GM21515 (cell line): ENCODE data around the gene DHRS2.
"Not testable (repeated sequence)": the region's sequence is repeated elsewhere in the genome, so short reads cannot be mapped to it uniquely, and the experiment has no call there.

Experiments used
- ATAC-seq: cut with Tn5 transposase; IDR thresholded peaks from one replicate; pipeline ENCODE4 v1.9.1; 2021; ENCODE audit not compliant: unreplicated experiment

DHRS2 gene

GRCh38 chr14:23632461-23633159 is 3.6 kb upstream of the DHRS2 start:
- no peak for ATAC-seq

GRCh38 chr14:23633160-23633701 is 2.9 kb upstream of the DHRS2 start:
- ATAC-seq: no peak

- not testable (repeated sequence) for ATAC-seq
These were observed 1.3 kb upstream of the DHRS2 start for GRCh38 chr14:23634698-23635412.

GRCh38 chr14:23637312-23637654 is 1.1 kb downstream of the DHRS2 start:
- not testable (repeated sequence) for ATAC-seq

DNA sequence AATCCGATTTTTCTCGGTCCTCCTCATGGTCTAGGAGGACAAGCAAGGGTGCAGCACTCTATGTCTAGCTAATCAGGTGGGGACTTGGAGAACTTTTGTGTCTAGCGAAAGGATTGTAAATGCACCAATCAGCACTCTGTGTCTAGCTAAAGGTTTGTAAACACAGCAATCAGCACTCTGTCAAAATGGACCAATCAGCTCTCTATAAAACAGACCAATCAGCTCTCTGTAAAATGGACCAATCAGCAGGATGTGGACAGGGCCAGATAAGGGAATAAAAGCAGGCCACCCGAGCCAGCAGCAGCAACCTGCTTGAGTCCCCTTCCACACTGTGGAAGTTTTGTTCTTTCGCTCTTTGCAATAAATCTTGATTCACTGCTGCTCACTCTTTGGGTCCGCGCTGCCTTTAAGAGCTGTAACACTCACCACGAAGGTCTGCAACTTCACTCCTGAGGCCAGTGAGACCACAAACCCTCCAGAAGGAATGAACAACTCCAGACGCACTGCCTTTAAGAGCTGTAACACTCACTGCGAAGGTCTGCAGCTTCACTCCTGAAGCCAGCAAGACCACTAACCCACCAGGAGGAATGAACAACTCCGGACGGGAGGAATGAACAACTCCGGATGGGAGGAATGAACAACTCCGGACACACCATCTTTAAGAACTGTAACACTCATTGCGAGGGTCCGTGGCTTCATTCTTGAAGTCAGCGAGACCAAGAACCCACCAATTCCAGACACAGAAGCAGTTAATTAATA is 1.7 kb downstream of the DHRS2 start:
- ATAC-seq: not testable (repeated sequence)

DNA sequence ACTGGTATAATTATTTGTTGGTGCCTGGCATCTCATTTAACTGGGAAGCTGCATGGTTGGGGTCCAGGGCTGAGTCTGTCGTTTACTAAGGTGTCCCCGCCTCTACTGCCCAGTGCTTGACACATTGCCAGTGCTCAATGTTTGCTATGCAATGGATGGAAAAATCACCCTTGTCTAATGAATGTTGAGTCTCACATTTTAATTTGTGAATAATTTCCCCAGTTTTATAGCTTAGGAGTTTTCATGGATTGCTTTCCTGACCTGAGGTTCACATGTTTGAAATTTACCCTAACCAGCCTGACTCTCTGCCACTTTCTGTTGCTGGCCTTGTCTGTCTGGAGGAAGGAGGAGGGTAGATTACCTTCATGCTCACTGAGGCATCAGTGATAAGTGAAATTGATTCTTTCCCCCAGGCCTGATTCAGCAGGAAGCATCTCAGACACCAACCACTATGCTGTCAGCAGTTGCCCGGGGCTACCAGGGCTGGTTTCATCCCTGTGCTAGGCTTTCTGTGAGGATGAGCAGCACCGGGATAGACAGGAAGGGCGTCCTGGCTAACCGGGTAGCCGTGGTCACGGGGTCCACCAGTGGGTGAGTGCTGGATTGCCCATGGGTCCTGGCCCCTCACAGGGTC is 2.4 kb downstream of the DHRS2 start:
- ATAC-seq: no peak

DNA sequence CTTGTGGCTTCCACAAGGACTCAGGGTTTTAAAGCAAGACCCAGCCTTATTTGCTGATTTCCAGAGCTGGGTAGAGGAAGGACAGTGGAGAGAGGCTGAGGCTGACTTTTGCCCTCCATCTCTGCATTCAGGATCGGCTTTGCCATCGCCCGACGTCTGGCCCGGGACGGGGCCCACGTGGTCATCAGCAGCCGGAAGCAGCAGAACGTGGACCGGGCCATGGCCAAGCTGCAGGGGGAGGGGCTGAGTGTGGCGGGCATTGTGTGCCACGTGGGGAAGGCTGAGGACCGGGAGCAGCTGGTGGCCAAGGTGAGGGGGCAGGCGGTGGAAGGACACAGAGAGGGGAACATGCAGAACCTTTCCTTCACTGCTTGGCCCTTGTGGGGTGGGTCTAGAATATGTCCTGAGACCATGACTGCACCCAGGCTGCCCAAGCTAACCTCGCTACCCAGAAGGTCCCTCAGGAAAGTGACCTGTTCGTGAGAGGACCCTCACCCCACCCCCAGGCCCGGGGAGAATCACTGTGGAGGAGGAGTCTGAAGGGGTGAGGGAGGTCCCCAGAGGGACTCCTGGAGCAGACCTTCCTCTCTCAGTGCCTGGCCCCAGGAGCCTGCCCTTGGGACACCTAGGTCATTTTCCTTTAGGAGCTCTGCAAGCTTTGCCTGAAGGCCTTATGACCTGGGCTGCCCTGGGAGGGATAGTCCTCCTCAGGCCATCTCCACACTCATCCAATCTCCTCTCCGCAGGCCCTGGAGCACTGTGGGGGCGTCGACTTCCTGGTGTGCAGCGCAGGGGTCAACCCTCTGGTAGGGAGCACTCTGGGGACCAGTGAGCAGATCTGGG is 3.1 kb downstream of the DHRS2 start:
- no peak for ATAC-seq

DNA sequence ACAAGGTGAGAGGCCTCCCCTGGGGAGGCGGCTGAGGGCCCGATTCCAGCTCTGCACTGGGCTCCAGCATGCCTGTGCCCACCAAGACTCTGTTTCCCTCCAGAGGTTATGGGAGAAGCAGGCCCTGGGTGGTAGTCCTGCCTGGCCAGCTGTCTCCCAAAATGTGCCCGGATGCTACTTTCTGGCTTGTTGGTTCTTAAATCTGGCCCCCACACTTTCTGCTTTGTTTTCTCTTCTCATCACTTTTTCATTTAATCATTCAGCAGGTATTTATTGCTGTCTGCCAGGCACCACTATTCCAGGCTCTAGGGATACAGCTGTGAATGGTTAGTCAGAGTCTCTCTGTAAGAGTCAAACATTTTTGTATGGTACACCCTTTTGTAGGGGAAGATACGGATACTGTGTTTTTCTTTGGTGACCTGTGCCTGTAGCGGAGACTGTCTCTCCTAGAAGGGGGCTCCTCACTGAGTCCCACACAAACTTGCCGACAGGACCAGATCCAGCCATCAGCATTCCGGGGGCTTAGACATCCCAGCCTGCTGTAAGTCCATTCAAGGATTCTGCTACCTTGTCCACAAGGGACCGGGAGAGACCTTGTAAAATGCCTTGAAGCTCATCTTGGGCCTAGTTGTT is 3.8 kb downstream of the DHRS2 start:
- no peak for ATAC-seq

DNA sequence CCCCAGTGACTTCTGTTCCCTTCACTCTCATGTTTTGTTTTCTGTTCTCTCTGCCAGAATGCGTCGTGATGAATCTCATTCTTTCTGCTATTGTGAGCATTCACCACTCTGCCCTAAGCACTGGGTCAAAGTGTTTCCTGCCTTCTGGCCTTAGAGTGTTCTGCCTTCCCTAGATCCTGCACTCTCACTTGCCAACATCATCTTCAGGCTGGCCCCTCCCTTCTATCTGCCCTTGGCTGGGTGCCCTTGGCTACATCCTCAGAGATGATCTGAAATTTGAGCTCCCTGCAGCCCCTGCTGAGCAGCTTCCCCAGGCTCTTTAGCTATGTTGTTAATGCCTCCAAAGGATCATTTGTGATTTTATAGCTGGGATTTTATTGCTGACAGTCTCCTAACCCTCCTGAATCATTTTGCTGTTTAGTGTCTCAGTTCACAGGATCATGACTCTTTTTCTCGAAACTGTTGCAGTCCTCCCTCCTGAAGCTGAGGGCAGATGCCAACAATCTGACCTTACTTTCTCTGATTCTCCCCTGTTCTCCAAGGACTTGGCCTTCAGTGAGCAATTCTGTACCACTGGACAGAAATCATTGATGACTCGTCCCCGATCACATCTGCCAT is 4.5 kb downstream of the DHRS2 start:
- ATAC-seq: no peak

GRCh38 chr14:23641180-23641914 is 5.2 kb downstream of the DHRS2 start:
- ATAC-seq: no peak

DNA sequence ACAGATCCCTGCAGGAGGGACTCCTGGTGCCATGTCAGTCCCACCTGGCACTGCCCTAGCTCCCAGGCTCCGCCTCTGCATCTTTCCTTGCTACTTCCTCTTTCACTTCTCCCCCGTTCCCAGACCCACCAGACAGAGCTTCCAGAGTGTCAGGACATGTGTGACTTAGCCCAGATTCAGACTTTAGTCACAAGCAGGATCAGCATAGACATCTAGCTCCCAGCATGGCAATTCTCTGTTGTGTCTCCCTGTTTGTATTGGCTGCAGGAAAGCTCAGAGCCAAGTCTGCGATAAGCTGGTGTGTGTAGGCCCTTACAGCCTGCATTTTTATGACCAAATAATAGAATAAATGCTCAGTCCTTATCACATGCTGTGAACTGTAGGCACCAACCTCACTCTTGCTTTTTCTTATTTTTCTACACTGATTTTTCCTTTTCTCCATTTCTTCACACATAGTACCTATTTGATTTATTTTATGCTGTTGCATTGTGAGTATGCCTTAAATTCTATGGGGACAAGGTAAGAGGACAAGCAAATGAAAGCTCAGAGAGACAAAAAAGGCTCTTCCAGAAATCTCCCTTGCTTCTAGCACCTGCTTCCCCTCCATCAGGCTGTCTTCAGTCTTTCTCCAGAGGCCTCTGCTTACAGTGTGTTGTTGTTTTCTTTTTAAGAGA is 5.9 kb downstream of the DHRS2 start:
- no peak for ATAC-seq

DNA sequence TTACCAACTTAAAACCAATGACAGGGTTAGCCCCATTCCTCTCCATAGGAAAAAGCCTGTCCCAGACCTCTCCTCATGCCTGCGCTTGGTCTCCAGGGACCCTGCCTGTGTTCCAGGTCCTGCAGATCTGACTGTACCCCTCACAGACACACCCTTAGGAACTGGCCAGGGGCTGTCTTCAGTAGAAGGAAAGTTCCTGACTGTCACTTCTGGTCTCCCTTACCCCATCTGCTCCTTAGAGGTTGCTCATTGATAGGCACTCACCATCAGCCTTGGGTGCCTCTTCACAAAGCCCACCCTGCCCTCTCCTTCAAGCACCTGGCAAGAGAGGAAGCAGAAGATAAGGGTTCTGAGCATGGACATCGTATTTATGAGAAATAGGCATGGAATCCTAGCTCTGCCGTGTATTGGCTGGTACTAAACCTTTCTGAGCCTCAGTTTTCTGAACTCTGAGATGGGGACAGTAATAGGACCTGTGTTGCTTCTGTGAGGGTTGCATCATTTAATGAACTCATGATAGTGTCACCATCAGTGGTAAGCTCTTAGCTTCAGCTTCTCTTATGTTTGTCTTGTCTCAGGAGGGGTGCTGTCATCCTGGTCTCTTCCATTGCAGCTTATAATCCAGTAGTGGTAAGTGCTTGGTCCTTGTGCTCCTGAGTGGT is 7.5 kb downstream of the DHRS2 start:
- no peak for ATAC-seq

GRCh38 chr14:23644195-23644918 is 8.2 kb downstream of the DHRS2 start:
- no peak for ATAC-seq

DNA sequence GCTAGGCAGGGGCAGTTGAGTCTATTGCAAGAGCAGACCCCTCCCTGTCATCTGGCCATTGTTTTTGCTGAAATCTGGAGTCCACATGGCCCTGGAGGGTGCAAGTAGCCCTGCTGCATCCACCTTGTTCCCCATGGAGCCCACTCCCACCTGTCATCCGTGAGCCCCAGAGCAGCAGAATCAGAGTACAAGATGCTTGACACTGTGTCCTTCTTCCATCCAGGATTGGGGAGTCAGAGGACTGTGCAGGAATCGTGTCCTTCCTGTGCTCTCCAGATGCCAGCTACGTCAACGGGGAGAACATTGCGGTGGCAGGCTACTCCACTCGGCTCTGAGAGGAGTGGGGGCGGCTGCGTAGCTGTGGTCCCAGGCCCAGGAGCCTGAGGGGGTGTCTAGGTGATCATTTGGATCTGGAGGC is 8.8 kb downstream of the DHRS2 start:
- ATAC-seq: no peak

DNA sequence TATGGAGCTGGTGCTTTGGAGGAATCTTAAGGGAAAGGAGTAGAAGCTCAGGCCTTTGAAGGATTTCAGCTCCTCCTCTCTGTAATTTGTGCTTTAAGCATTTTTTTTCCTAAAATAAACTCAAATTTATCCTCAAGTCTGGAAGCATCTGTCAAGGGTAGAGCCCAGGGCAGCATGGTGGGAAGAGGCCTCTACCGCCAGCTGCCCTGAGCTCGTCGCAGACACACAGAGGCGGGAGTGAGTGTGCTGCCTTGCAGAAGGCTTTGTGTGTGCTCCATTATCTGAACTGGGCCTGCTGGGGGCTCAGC is 9.3 kb downstream of the DHRS2 start:
- ATAC-seq: no peak

GRCh38 chr14:23645812-23646647 is 9.9 kb downstream of the DHRS2 start:
- no peak for ATAC-seq
